Right lung (tissue), 5 donors: ENCODE measurements around the gene KRT86. TPM values are rescaled to one million over a fixed set of nuclear protein-coding genes. Genes with fewer than 3 reads are reported as not detected.

Experiments
- DNase-seq, 2 donors: peaks; one replicate each; pipeline ENCODE4 v3.0.0-alpha.2; 2013
- polyA plus RNA-seq, 5 donors: library from polyadenylated mRNA; unstranded; fragments of 120-200 nt; gene quantifications; one replicate each; pipeline versions ENCODE4 v1.2.1 to v1.2.3, GENCODE V29; 2013; ENCODE audit warnings: inconsistent platforms in 1 of 5, low replicate concordance in 1 of 5; ENCODE audit not compliant: insufficient read length in 5 of 5, insufficient read depth in 1 of 5

KRT86 gene
- polyA plus RNA-seq, 5 donors: 0.08 to 0.24 (median 0.18) TPM; not detected in 1

DNA sequence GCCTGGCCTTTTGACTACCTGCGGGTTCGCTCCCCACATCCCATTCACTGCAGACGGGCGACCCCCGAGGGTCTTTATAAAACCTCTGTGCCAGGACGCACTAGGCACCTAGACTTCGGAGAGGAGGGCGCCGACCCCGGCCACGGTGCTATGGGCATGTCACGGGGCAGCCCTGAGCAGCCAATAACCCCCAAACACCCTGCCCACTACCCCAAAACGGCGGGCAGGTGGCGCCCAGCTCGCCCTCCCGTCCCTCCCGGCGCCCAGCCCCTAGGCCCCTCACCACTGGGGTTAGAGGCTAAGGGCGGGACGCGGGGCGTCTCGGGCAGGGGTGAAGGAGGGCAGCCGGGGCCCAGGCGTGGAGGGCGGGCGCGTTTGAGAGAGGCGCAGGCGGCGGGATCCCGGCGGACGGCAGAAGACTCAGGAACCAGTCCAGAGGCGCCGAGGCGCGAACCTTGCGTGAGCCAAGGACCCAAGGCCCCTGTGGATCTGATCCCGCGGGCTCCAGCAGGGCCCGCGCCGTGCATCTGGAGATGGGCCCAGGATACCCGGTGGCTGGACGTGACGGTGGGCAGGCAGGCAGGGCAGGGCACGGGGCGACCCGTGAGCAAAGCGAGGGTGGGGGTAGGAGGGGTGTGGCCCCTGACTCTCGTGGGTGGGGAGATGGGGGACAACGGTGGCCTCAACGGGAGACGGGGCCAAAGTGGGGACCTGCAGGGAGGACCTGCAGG, 81.8 kb downstream of the KRT86 start:
- no peak for DNase-seq

DNA sequence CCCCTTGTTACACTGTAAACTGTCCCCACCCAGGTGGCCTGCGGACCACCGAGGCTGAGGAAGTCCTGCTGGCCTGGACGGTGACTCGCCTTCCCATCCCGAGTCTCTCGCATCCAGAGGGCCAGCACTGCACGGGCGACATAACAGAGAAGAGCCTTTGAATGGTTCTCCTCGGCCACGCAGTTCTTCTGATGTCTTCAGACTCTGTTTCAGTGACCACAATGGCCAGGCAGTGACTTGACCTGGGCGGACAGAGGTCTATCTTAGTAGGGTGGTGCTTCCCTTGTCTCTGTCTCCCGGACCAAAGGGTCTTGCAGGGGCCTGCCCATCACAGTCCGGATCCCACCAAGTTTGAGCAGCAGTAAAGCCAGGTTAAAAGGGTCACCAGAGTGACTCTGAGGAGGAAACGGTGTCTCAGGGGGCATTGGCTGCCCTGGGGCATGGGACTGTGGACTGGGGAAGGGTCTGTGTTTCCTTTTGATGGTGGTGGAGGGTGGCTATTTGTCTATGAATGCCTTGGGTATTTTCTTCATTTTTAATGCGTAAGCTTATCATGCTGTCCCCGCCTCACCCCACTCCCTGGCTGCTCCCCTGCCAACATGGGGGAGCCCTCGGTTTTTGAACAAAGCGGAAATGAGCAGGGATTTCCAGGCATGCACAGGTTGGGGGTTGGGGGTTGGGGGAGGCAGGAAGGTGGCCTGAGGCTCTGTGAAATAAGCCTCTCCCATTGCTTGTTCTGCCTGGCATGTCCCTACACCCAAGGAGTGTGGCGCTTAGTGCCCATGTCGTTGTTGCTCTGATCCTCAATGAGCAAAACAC, 82.5 kb downstream of the KRT86 start:
- DNase-seq: no peak

Other genes with a start within 250 kb of the KRT86 start
- 100 to 1,000 TPM in 2 of 5 donors, 10 to 100 TPM in 3; 16.6 to 160 (median 69.9) TPM for gene NR4A1, start 223.2 kb upstream of the KRT86 start, polyA plus RNA-seq
- 10 to 100 TPM; 20.1 to 28.3 (median 21.9) TPM for gene ATG101, start 204.7 kb upstream of the KRT86 start, polyA plus RNA-seq
- gene SMIM41, start 194.9 kb upstream of the KRT86 start, polyA plus RNA-seq: 1 to 10 TPM; 2.2 to 8.0 (median 3.4) TPM
- 1 to 10 TPM in 2 of 5 donors, under 1 TPM in 3; 0.48 to 1.9 (median 0.90) TPM for gene KRT80, start 82.6 kb upstream of the KRT86 start, polyA plus RNA-seq
- gene KRT7, start 41.4 kb upstream of the KRT86 start, polyA plus RNA-seq: 10 to 100 TPM; 13.7 to 47.1 (median 24.3) TPM
- under 1 TPM in 3 of 5 donors, not detected in 2; 0.11 to 0.24 (median 0.16) TPM for gene KRT81, start 16.9 kb downstream of the KRT86 start, polyA plus RNA-seq
- gene KRT83, start 46.8 kb downstream of the KRT86 start, polyA plus RNA-seq: not detected
- under 1 TPM in 1 of 5 donors, not detected in 4; 0.06 TPM for gene KRT85, start 92.8 kb downstream of the KRT86 start, polyA plus RNA-seq
- gene KRT84, start 111.0 kb downstream of the KRT86 start, polyA plus RNA-seq: not detected
- not detected for gene KRT82, start 131.7 kb downstream of the KRT86 start, polyA plus RNA-seq
- not detected for gene KRT75, start 159.7 kb downstream of the KRT86 start, polyA plus RNA-seq
- gene KRT6B, start 177.5 kb downstream of the KRT86 start, polyA plus RNA-seq: not detected
- gene KRT6C, start 199.2 kb downstream of the KRT86 start, polyA plus RNA-seq: under 1 TPM in 1 of 5 donors, not detected in 4; 0.08 TPM
- under 1 TPM in 1 of 5 donors, not detected in 4; 0.20 TPM for gene KRT6A, start 218.6 kb downstream of the KRT86 start, polyA plus RNA-seq
- 1 to 10 TPM in 1 of 5 donors, under 1 TPM in 4; 0.29 to 1.0 (median 0.47) TPM for gene KRT5, start 245.7 kb downstream of the KRT86 start, polyA plus RNA-seq